Lower leg skin (tissue), 4 donors: ENCODE data around the gene LFNG. TPM values are rescaled to one million over a fixed set of nuclear protein-coding genes. Genes with fewer than 3 reads are reported as not detected.

Source experiments
- DNase-seq, 2 donors: peaks; one replicate each; pipeline ENCODE4 v3.0.0-alpha.2; 2019; ENCODE audit warnings: low spot score in 2 of 2
- H3K4me3 ChIP-seq: fragments of 200-600 bp; sonication (generic); 2 replicates; pipeline ENCODE4 v1.5.1; 2017; ENCODE audit warnings: mild to moderate bottlenecking, low read depth; ENCODE audit not compliant: poor library complexity, severe bottlenecking
- CTCF ChIP-seq, 3 donors: fragments of 450-650 bp; IDR thresholded peaks; one replicate each; pipeline ENCODE4 v1.5.1; 2016; ENCODE audit warnings: antibody characterized with exemption in 3 of 3, mild to moderate bottlenecking in 3 of 3, moderate library complexity in 2 of 3
- POLR2A ChIP-seq, 2 donors: fragments of 450-650 bp; IDR thresholded peaks; one replicate each; pipeline ENCODE4 v1.6.1; 2016 to 2017; ENCODE audit warnings: antibody characterized with exemption in 2 of 2, mild to moderate bottlenecking in 1 of 2, moderate library complexity in 1 of 2
- WGBS, 2 donors: methylation state at CpG; one replicate each; pipeline ENCODE4 v1.1.5; 2018; 5-methylcytosine and 5-hydroxymethylcytosine counted together
- intact Hi-C: fragments of 100-400 bp; cut with DNase I; formaldehyde crosslinking; loops from one replicate; pipeline ENCODE4 v1.15.0; 2023; ENCODE audit warnings: low total_unique reads
- total RNA-seq, 4 donors: library from RNA; depleted of rRNA; stranded (reverse); fragments of >200 nt; gene quantifications; one replicate each; pipeline ENCODE4 v1.1.0, GENCODE V29; 2016

LFNG gene
- total RNA-seq, 4 donors from 2014 or later = 104 to 169 (median 139) TPM

- intact Hi-C loops = no loop called here
- TF ChIP-seq CTCF (IDR thresholded peaks at IDR 0.05) (no peak), POLR2A (IDR thresholded peaks at IDR 0.05) (no peak)
- no peak for DNase-seq
- WGBS, 2 donors = 69 to 83% methylated on average over 16 to 18 of the region's 21 CpGs
- H3K4me3 ChIP-seq = no peak overlapping the region
Measured at GRCh38 chr7:2480070-2480408, 39.5 kb upstream of the LFNG start.

GRCh38 chr7:2481195-2481594 lies 38.4 kb upstream of the LFNG start:
- TF ChIP-seq CTCF (IDR thresholded peaks at IDR 0.05) = no peak
- TF ChIP-seq POLR2A (IDR thresholded peaks at IDR 0.05) = no peak
- H3K4me3 ChIP-seq = no peak overlapping the region
- DNase-seq = no peak
- intact Hi-C loops = no loop called here
- WGBS, 2 donors = 79 to 83% methylated on average over 4 of the region's 4 CpGs

GRCh38 chr7:2482725-2483451 lies 36.7 kb upstream of the LFNG start:
- H3K4me3 ChIP-seq = no peak overlapping the region
- intact Hi-C loops = no loop called here
- 78 to 85% methylated on average over 10 of the region's 10 CpGs for WGBS, 2 donors
- TF ChIP-seq CTCF (IDR thresholded peaks at IDR 0.05) (no peak), POLR2A (IDR thresholded peaks at IDR 0.05) (no peak)
- DNase-seq = no peak

GRCh38 chr7:2483494-2483893 lies 36.1 kb upstream of the LFNG start:
- H3K4me3 ChIP-seq = no peak overlapping the region
- intact Hi-C loops = no loop called here
- no peak for TF ChIP-seq CTCF (IDR thresholded peaks at IDR 0.05)
- TF ChIP-seq POLR2A (IDR thresholded peaks at IDR 0.05) = no peak
- no peak for DNase-seq
- 55 to 57% methylated on average over 5 of the region's 5 CpGs for WGBS, 2 donors

- intact Hi-C loops = no loop called here
- H3K4me3 ChIP-seq = no peak overlapping the region
- TF ChIP-seq POLR2A (IDR thresholded peaks at IDR 0.05) (no peak), CTCF (IDR thresholded peaks at IDR 0.05) (no peak)
- DNase-seq = no peak
- WGBS, 2 donors = 80 to 82% methylated on average over 12 of the region's 12 CpGs
Measured at GRCh38 chr7:2484868-2485267, 34.7 kb upstream of the LFNG start.
